Peyer's patch (tissue), 4 donors: ENCODE data around the gene SNTG2.

ENCODE experiments used
- POLR2A ChIP-seq, 2 donors: fragments of 450-650 bp; IDR thresholded peaks; one replicate each; pipeline ENCODE4 v1.5.1; 2017; ENCODE audit warnings: antibody characterized with exemption in 2 of 2, mild to moderate bottlenecking in 2 of 2, moderate library complexity in 2 of 2
- TF ChIP-seq, protein P1 (sequence below), 6 experiments: fragments of 450-650 bp in 4 of 6; fragments of 200-600 bp in 2 of 6; sonication (generic) in 1 of 6; IDR thresholded peaks; one replicate each; pipeline ENCODE4 v1.5.1; 2017 to 2019; ENCODE audit warnings: antibody characterized with exemption in 6 of 6, mild to moderate bottlenecking in 3 of 6, moderate library complexity in 1 of 6

DNA sequence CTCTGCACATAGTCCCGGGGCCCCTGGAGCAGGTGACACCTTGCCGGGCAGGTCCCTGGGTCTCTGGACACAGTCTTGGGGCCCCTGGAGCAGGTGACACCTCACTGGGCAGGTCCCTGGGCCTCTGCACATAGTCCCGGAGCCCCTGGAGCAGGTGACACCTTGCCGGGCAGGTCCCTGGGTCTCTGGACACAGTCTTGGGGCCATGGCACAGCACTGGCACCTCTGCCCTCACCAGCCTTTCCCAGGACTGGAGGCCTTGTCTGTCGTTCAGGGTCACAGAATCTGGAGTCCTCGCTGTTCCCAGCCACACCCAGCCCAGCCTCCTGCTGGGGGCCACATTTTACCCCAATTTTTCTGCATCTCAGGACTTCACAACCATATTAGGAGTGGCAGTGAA, 464.9 kb downstream of the SNTG2 start:
- TF ChIP-seq, protein P1, sequence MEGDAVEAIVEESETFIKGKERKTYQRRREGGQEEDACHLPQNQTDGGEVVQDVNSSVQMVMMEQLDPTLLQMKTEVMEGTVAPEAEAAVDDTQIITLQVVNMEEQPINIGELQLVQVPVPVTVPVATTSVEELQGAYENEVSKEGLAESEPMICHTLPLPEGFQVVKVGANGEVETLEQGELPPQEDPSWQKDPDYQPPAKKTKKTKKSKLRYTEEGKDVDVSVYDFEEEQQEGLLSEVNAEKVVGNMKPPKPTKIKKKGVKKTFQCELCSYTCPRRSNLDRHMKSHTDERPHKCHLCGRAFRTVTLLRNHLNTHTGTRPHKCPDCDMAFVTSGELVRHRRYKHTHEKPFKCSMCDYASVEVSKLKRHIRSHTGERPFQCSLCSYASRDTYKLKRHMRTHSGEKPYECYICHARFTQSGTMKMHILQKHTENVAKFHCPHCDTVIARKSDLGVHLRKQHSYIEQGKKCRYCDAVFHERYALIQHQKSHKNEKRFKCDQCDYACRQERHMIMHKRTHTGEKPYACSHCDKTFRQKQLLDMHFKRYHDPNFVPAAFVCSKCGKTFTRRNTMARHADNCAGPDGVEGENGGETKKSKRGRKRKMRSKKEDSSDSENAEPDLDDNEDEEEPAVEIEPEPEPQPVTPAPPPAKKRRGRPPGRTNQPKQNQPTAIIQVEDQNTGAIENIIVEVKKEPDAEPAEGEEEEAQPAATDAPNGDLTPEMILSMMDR (IDR thresholded peaks at IDR 0.05): no peak
- TF ChIP-seq POLR2A (IDR thresholded peaks at IDR 0.05): no peak
